GM21447 (cell line): ENCODE results near the gene PAPSS2.
A peak's percentile ranks its signal among the peaks of the same experiment; 100 is the strongest.

Experiments used
- ATAC-seq: cut with Tn5 transposase; IDR thresholded peaks from one replicate; pipeline ENCODE4 v1.9.1; 2021; ENCODE audit not compliant: unreplicated experiment

PAPSS2 gene

GRCh38 chr10:87775766-87776165 lies 116.1 kb downstream of the PAPSS2 start:
- ATAC-seq: no peak

DNA sequence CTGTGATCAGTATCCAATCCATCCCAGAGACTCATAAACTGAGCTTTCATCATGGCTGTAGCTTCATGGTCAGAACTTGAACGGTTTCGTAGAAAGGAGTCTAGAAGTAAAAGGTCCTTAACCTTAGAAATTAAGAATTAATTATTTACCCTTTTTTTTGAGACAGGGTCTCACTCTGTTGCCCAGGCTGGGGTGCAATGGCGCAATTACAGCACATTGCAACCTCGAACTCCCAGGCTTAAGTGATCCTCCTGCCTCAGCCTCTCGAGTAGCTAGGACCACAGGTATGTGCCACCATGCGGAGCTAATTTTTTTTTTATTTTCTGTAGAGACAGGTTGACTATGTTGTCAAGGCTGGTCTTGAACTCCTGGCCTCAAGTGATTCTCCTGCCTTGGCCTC lies 116.7 kb downstream of the PAPSS2 start:
- ATAC-seq: no peak

DNA sequence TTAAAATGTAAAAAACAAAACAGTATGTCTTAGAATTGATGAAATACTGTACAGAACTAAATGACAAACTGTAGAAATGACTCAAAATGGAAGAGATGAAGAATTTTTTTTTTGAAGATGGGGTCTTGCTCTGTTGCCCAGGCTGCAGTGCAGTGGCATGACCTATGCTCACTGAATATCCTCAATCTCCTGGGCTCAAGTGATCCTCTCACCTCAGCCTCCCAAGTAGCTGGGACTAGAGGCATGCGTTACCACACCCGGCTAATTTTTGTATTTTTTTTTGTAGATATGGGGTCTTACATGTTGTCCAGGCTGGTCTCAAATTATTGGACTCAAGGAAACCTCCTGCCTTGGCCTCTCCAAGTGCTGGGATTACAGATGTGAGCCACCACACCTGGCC lies 121.9 kb downstream of the PAPSS2 start:
- ATAC-seq: no peak

GRCh38 chr10:87782721-87783120 lies 123.0 kb downstream of the PAPSS2 start:
- ATAC-seq: no peak

GRCh38 chr10:87786421-87786820 lies 126.7 kb downstream of the PAPSS2 start:
- no peak for ATAC-seq

GRCh38 chr10:87790185-87790584 lies 130.5 kb downstream of the PAPSS2 start:
- ATAC-seq: no peak

- peak; percentile 51 for ATAC-seq
Measured at GRCh38 chr10:87794285-87794684, 134.6 kb downstream of the PAPSS2 start.
